Neural cell (in vitro differentiated cells): ENCODE measurements around the gene TLE2. TPM values are rescaled to one million over a fixed set of nuclear protein-coding genes. Genes with fewer than 3 reads are reported as not detected.

Experiments
- H2AFZ ChIP-seq: fragments of 200-600, 300-800 bp; sonication (generic), shearing (Covaris generic); 2 replicates; pipeline ENCODE4 v1.6.0; 2014; ENCODE audit warnings: low read depth, mild to moderate bottlenecking, antibody characterized with exemption, low read length, moderate library complexity
- H3F3A ChIP-seq: fragments of 200-600 bp; shearing (Covaris generic); 2 replicates; pipeline ENCODE4 v1.6.1; 2016; ENCODE audit warnings: mild to moderate bottlenecking, moderate library complexity, mixed read lengths, antibody characterized with exemption, low read length; ENCODE audit not compliant: insufficient read depth, poor library complexity, severe bottlenecking
- H3K27ac ChIP-seq: fragments of 200-600, 300-800 bp; sonication (generic), shearing (Covaris generic); 2 replicates; pipeline ENCODE4 v1.5.1; 2014; ENCODE audit warnings: mild to moderate bottlenecking, low read length, moderate library complexity
- H3K27me3 ChIP-seq: fragments of 300-800, 200-600 bp; sonication (generic), shearing (Covaris generic); 2 replicates; pipeline ENCODE4 v1.6.0; 2014; ENCODE audit warnings: mild to moderate bottlenecking, low read depth, low read length, moderate library complexity; ENCODE audit not compliant: insufficient read depth
- H3K36me3 ChIP-seq: fragments of 300-800, 200-600 bp; sonication (generic), shearing (Covaris generic); 2 replicates; pipeline ENCODE4 v1.5.1; 2014; ENCODE audit warnings: mild to moderate bottlenecking, antibody characterized with exemption, low read length, moderate library complexity; ENCODE audit not compliant: insufficient read depth
- H3K4me2 ChIP-seq: fragments of 300-800, 200-600 bp; sonication (generic), shearing (Covaris generic); 2 replicates; pipeline ENCODE4 v1.6.0; 2014; ENCODE audit warnings: mild to moderate bottlenecking, low read length
- H3K4me3 ChIP-seq: fragments of 300-800, 200-600 bp; sonication (generic), shearing (Covaris generic); 2 replicates; pipeline ENCODE4 v1.5.1; 2014; ENCODE audit warnings: mild to moderate bottlenecking, low read length, moderate library complexity
- H3K79me2 ChIP-seq: fragments of 200-600 bp; shearing (Covaris generic); replicated peaks from 2 replicates; pipeline ENCODE4 v1.6.0; 2014; ENCODE audit warnings: mild to moderate bottlenecking, low read length, moderate library complexity; ENCODE audit not compliant: insufficient read depth
- H3K9ac ChIP-seq: fragments of 300-800, 200-600 bp; sonication (generic), shearing (Covaris generic); 2 replicates; pipeline ENCODE4 v1.6.1; 2016; ENCODE audit warnings: mild to moderate bottlenecking, low read length, mixed read lengths
- H3K9me2 ChIP-seq: fragments of 200-600 bp; shearing (Covaris generic); 2 replicates; pipeline ENCODE4 v1.6.1; 2016; ENCODE audit warnings: mild to moderate bottlenecking, low read length, mixed read lengths; ENCODE audit not compliant: insufficient read depth
- H3K9me3 ChIP-seq: fragments of 200-600, 300-800 bp; sonication (generic), shearing (Covaris generic); 2 replicates; pipeline ENCODE4 v1.6.1; 2016; ENCODE audit warnings: mild to moderate bottlenecking, mixed run types, low read length, moderate library complexity, mixed read lengths
- H4K20me1 ChIP-seq: fragments of 200-600 bp; shearing (Covaris generic); 2 replicates; pipeline ENCODE4 v1.6.1; 2016; ENCODE audit warnings: mild to moderate bottlenecking, mixed run types; ENCODE audit not compliant: insufficient read depth
- EZH2 ChIP-seq: fragments of 200-600, 300-800 bp; shearing (Covaris generic), sonication (generic); IDR thresholded peaks from 2 replicates; pipeline ENCODE4 v1.6.1; 2014; ENCODE audit warnings: antibody characterized with exemption, low read length, borderline replicate concordance, mild to moderate bottlenecking; ENCODE audit not compliant: insufficient read depth, poor library complexity, severe bottlenecking
- MXI1 ChIP-seq: fragments of 450-650 bp; conservative IDR thresholded peaks from 2 replicates; pipeline ENCODE4 v1.6.1; 2014; ENCODE audit warnings: antibody characterized with exemption, mild to moderate bottlenecking; ENCODE audit not compliant: poor library complexity, severe bottlenecking
- POLR2AphosphoS5 ChIP-seq: IDR thresholded peaks from 2 replicates; pipeline ENCODE4 v1.6.1; 2012
- SMC3 ChIP-seq: fragments of 450-650 bp; conservative IDR thresholded peaks from 2 replicates; pipeline ENCODE4 v1.6.1; 2014; ENCODE audit warnings: antibody characterized with exemption, mild to moderate bottlenecking, moderate library complexity; ENCODE audit not compliant: poor library complexity
- TAF1 ChIP-seq: IDR thresholded peaks from 2 replicates; pipeline ENCODE4 v1.6.1; 2012; ENCODE audit warnings: low read depth
- polyA plus RNA-seq: library from polyadenylated mRNA; depleted of rRNA; stranded (reverse); fragments of >200 nt; gene quantifications from 2 replicates; pipeline ENCODE4 v1.2.3, GENCODE V29; 2014
- TF ChIP-seq, protein P1 (sequence below): fragments of 450-650 bp; IDR thresholded peaks from 2 replicates; pipeline ENCODE4 v1.5.1; 2014; ENCODE audit warnings: antibody characterized with exemption, mild to moderate bottlenecking, moderate library complexity; ENCODE audit not compliant: poor library complexity, severe bottlenecking
- TF ChIP-seq, protein P2 (sequence below): IDR thresholded peaks from 2 replicates; pipeline ENCODE4 v1.6.1; 2012; ENCODE audit warnings: borderline replicate concordance

The TLE2 gene
- polyA plus RNA-seq, 1 donor from 2014 or later = 7.0 TPM

DNA sequence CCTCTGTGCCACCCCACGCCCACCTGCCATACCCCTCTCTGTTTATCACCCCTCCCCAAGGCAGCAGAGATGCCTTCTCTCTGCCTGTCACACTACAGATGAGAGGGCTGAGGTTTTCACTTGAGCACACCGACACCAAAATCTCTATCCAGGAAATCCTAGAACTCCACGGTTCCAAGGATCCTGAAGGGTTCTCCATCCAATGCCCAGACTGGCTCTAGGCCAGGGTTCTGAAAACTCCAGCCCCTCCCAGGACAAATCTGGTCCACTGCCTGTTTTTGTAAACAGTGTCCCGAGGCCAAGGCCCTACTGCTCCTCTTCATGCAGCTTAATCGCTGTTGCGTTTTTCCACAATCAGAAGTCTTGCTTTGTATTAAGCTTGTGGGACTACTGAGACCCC lies 20.1 kb downstream of the TLE2 start:
- no peaks in the 10 kb centered on the region for H3F3A ChIP-seq
- H3K9ac ChIP-seq = no peak overlapping the region
- H3K36me3 ChIP-seq = no peaks in the 10 kb centered on the region
- no peak for TF ChIP-seq TAF1
- TF ChIP-seq, protein P1, sequence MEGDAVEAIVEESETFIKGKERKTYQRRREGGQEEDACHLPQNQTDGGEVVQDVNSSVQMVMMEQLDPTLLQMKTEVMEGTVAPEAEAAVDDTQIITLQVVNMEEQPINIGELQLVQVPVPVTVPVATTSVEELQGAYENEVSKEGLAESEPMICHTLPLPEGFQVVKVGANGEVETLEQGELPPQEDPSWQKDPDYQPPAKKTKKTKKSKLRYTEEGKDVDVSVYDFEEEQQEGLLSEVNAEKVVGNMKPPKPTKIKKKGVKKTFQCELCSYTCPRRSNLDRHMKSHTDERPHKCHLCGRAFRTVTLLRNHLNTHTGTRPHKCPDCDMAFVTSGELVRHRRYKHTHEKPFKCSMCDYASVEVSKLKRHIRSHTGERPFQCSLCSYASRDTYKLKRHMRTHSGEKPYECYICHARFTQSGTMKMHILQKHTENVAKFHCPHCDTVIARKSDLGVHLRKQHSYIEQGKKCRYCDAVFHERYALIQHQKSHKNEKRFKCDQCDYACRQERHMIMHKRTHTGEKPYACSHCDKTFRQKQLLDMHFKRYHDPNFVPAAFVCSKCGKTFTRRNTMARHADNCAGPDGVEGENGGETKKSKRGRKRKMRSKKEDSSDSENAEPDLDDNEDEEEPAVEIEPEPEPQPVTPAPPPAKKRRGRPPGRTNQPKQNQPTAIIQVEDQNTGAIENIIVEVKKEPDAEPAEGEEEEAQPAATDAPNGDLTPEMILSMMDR = no peak
- no peak for TF ChIP-seq POLR2AphosphoS5
- TF ChIP-seq SMC3 = no peak
- no peaks in the 10 kb centered on the region for H3K9me3 ChIP-seq
- no peak overlapping the region for H3K4me3 ChIP-seq
- no peak overlapping the region for H3K27ac ChIP-seq
- H3K9me2 ChIP-seq = no peaks in the 10 kb centered on the region
- H2AFZ ChIP-seq = no peak overlapping the region
- no peaks in the 10 kb centered on the region for H3K79me2 ChIP-seq
- H3K4me2 ChIP-seq = no peak overlapping the region
- H3K27me3 ChIP-seq = peaks cover 7% of the 10 kb centered on the region
- no peaks in the 10 kb centered on the region for H4K20me1 ChIP-seq

DNA sequence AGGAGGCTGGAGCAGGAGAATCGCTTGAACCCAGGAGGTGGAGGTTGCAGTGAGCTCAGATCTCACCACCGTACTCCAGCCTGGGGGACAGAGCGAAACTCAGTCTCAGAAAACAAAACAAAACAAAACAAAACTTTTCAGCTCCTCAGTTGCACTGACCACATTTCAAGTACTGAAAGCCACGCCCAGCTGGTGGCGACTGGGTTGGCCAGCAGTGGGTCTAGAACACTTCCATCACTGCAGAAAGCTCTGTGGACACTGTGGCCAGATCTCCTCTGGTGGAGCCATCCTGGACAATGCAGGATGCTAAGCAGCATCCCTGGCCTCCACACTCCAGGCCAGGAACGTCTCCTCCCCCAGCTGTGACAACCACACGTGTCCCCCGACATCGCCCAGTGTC lies 21.1 kb downstream of the TLE2 start:
- Histone ChIP-seq H3K9me2 (no peaks in the 10 kb centered on the region), H3F3A (no peaks in the 10 kb centered on the region)

GRCh38 chr19:3006075-3006767 lies 22.9 kb downstream of the TLE2 start:
- H3K36me3 ChIP-seq = no peaks in the 10 kb centered on the region
- no peak overlapping the region for H2AFZ ChIP-seq
- no peak overlapping the region for H3K4me3 ChIP-seq
- H3K9me2 ChIP-seq = no peaks in the 10 kb centered on the region
- no peaks in the 10 kb centered on the region for H3K79me2 ChIP-seq
- no peak overlapping the region for H3K27ac ChIP-seq
- H4K20me1 ChIP-seq = no peaks in the 10 kb centered on the region
- no peaks in the 10 kb centered on the region for H3F3A ChIP-seq
- no peak for TF ChIP-seq MXI1
- TF ChIP-seq, protein P1 = no peak
- TF ChIP-seq, protein P2, sequence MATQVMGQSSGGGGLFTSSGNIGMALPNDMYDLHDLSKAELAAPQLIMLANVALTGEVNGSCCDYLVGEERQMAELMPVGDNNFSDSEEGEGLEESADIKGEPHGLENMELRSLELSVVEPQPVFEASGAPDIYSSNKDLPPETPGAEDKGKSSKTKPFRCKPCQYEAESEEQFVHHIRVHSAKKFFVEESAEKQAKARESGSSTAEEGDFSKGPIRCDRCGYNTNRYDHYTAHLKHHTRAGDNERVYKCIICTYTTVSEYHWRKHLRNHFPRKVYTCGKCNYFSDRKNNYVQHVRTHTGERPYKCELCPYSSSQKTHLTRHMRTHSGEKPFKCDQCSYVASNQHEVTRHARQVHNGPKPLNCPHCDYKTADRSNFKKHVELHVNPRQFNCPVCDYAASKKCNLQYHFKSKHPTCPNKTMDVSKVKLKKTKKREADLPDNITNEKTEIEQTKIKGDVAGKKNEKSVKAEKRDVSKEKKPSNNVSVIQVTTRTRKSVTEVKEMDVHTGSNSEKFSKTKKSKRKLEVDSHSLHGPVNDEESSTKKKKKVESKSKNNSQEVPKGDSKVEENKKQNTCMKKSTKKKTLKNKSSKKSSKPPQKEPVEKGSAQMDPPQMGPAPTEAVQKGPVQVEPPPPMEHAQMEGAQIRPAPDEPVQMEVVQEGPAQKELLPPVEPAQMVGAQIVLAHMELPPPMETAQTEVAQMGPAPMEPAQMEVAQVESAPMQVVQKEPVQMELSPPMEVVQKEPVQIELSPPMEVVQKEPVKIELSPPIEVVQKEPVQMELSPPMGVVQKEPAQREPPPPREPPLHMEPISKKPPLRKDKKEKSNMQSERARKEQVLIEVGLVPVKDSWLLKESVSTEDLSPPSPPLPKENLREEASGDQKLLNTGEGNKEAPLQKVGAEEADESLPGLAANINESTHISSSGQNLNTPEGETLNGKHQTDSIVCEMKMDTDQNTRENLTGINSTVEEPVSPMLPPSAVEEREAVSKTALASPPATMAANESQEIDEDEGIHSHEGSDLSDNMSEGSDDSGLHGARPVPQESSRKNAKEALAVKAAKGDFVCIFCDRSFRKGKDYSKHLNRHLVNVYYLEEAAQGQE = no peak
- no peak for TF ChIP-seq EZH2
- TF ChIP-seq POLR2AphosphoS5 = no peak
- no peak for TF ChIP-seq TAF1
- no peak overlapping the region for H3K9ac ChIP-seq
- H3K27me3 ChIP-seq = peaks cover 3% of the 10 kb centered on the region
- no peak overlapping the region for H3K4me2 ChIP-seq
- no peaks in the 10 kb centered on the region for H3K9me3 ChIP-seq

More for the DNA sequence above, 21.1 kb downstream of the TLE2 start:
- Histone ChIP-seq H3K9ac (no peak overlapping the region), H3K36me3 (no peaks in the 10 kb centered on the region), H3K79me2 (no peaks in the 10 kb centered on the region), H3K27ac (no peak overlapping the region), H3K4me3 (no peak overlapping the region), H2AFZ (no peak overlapping the region), H3K9me3 (no peaks in the 10 kb centered on the region), H3K27me3 (peaks cover 7% of the 10 kb centered on the region), H3K4me2 (no peak overlapping the region), H4K20me1 (no peaks in the 10 kb centered on the region)
- TF ChIP-seq EZH2 (no peak), TAF1 (no peak)
